Skeletal muscle satellite cell (primary cell): ENCODE data around the gene SLC6A11.

Experiments
- H3K27me3 ChIP-seq: 2 replicates; pipeline ENCODE4 v1.7.0; 2013; ENCODE audit warnings: low read length; ENCODE audit not compliant: control insufficient read depth, insufficient read depth
- H3K36me3 ChIP-seq: 2 replicates; pipeline ENCODE4 v1.7.0; 2013; ENCODE audit warnings: mild to moderate bottlenecking, control low read depth, low read length; ENCODE audit not compliant: insufficient read depth
- H3K4me1 ChIP-seq: 2 replicates; pipeline ENCODE4 v1.7.0; 2013; ENCODE audit warnings: low read length; ENCODE audit not compliant: control insufficient read depth, insufficient read depth
- H3K4me2 ChIP-seq: 2 replicates; pipeline ENCODE4 v1.7.0; 2013; ENCODE audit warnings: mild to moderate bottlenecking, low read length
- H3K4me3 ChIP-seq: 2 replicates; pipeline ENCODE4 v1.7.0; 2013; ENCODE audit warnings: low read length
- H3K9ac ChIP-seq: 2 replicates; pipeline ENCODE4 v1.7.0; 2013; ENCODE audit warnings: mild to moderate bottlenecking, low read depth, low read length, moderate library complexity
- H3K9me3 ChIP-seq: replicated peaks from 2 replicates; pipeline ENCODE4 v1.7.0; 2013; ENCODE audit warnings: mild to moderate bottlenecking, control low read depth, low read length

Gene SLC6A11

GRCh38 chr3:10988991-10989484 is 173.0 kb downstream of the SLC6A11 start:
- Histone ChIP-seq H3K9me3 (no peaks in the 10 kb centered on the region), H3K4me2 (no peak overlapping the region), H3K4me3 (no peak overlapping the region), H3K36me3 (no peaks in the 10 kb centered on the region), H3K27me3 (peaks cover 59% of the 10 kb centered on the region), H3K9ac (no peak overlapping the region), H3K4me1 (no peaks in the 10 kb centered on the region)
